HG03469 (cell line): Measurements from ENCODE around the gene AMER2.
"Not testable (repeated sequence)": the region's sequence is repeated elsewhere in the genome, so short reads cannot be mapped to it uniquely, and the experiment has no call there.

Experiments used
- ATAC-seq: cut with Tn5 transposase; IDR thresholded peaks from one replicate; pipeline ENCODE4 v1.9.1; 2021; ENCODE audit warnings: mild to moderate bottlenecking, moderate library complexity, moderate number of reproducible peaks; ENCODE audit not compliant: unreplicated experiment

The AMER2 gene

GRCh38 chr13:25186187-25186586 is 14.1 kb upstream of the AMER2 start:
- ATAC-seq, result no peak

- ATAC-seq, result peak; percentile 11
Observed at GRCh38 chr13:25181597-25181996, 9.5 kb upstream of the AMER2 start.

- peak; percentile 43 for ATAC-seq
Observed at GRCh38 chr13:25180775-25181537, 8.9 kb upstream of the AMER2 start.

DNA sequence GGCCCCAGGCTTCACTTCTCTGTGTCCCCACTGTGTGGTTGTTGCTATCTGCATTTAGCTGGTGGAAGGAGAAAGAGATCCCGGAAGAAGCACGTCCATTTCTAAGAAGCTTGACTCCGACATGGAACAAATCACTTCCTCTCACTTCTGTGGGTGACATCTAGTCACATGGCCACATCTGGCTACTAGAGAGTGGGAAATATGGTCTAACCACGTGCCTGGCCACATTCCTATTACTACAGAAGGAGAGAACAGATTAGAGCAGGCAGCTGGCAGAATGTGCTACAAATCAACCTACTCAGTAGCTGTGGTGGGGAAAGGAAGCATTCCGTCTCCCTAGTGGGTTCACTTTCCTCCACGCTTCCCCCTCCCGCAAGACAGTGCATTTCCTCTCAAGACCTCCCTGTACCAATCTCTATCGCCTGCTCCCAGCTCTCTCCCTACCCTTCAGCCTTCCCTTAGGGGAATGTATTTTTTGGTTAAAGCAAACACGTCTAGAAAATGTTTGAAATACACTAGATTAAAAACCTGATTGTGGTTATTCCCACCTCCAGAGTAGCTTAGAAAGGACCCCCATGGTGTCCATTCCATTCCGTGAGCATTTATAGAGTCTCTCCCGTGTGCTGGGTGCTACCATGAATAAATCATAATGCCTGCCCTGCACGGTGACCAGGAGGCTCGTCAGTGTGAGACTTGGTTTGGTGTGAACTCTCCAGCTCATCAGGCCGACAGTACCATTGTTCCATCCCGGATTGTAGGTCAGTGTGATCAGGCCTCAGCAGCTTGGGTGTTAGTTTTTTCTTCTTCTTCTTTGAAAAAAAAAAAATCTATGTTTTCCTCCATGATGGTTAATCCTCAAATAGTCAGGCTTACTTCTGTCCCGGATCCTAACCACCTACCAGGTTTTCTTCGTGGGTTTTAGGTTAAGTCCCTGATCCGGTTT is 8.0 kb upstream of the AMER2 start:
- no peak for ATAC-seq

DNA sequence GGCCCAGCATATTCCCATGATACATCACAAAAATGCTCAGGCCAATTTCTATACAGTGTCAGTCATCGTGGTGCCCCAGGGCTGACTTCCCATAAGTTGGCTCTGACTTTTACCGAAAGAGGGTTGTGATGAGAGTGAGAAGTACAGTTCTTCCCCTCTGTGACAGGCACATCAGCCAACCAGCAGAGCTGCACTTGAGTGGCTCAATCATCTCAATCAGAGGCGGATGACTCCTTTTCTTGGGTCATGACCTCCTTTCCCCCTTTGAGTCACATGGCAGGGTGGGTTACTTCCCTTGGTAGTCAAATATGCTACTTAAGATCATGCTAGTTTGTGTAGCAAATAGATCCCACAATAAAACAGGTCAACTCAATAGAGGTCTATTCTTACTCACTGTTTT is 6.9 kb upstream of the AMER2 start:
- ATAC-seq, result no peak

DNA sequence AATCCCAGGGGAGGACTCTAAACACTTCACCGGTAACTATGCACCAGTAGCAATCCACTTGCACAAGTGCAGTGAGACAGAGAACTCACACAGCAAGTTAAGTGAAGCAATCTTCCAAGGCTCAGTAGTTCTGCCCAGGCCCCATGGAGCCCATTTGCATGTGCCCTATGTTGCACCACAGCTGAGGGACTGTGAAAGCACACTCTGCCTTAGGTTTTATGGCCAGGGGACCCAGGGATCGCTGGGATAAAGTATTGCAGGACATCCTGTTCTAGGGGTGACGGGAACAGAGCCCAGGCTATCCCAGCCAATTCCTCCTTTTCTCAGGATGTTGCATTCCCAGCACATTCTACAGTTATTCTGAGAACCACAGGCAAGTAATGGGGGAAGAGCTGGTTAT is 6.0 kb upstream of the AMER2 start:
- no peak for ATAC-seq

GRCh38 chr13:25177636-25178035 is 5.5 kb upstream of the AMER2 start:
- ATAC-seq, result no peak

- no peak for ATAC-seq
Observed at GRCh38 chr13:25177012-25177411, 4.9 kb upstream of the AMER2 start.

DNA sequence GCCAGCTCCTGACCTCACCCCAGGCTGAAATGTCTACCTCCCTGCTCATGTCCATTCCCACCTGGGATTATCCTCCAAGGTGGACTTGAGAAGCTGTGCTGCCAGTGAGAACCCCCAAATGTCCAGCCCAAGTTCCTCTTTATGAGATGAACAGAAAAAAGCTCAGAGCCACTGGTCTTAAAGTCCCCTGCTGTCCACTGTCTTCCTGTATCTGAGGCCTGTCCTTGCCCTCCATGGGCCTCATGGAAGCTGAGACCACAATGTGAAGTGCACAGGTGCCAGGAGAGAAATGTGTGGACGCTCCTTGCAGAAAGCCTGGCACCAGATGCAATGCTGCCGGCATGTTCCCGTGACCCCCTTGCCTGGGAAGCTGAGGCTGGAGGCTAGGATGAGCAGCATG is 3.3 kb upstream of the AMER2 start:
- no peak for ATAC-seq

DNA sequence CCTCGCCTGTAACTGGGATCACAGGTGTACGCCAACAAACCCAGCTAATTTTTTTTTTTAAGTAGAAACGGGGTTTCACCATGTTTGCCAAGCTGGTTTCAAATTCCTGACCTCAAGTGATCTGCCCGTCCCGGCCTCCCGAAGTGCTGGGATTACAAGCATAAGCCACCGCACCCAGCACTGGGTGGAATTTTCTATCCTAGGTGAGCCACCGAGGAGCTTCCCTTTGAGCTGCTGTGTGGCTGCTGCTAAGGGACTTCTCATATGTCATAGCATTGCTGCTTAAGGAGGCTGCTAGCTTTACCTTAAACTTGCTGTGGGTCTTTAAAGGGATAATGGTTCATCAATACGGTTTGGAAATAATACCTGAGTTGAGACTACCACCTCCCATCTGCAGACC is 2.9 kb upstream of the AMER2 start:
- ATAC-seq, result no peak

- no peak for ATAC-seq
Observed at GRCh38 chr13:25174304-25174703, 2.2 kb upstream of the AMER2 start.

DNA sequence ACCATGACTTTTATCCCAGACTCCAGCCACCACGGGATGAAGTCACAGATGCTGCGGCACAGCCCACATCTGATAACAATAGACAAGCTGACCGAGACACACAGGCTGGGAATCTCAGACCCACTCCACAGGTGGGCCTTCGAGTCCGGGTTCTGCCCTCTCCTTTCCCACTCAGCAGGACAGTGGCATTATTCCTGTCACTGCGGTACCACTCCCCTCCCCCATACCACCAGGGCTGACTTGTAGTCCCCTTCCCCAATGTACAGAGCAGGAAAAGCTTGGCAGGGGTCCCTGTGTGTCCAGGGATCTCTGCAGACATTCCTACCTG is 179 bp upstream of the AMER2 start:
- ATAC-seq, result no peak

GRCh38 chr13:25171170-25171516 is 945 bp downstream of the AMER2 start:
- no peak for ATAC-seq

DNA sequence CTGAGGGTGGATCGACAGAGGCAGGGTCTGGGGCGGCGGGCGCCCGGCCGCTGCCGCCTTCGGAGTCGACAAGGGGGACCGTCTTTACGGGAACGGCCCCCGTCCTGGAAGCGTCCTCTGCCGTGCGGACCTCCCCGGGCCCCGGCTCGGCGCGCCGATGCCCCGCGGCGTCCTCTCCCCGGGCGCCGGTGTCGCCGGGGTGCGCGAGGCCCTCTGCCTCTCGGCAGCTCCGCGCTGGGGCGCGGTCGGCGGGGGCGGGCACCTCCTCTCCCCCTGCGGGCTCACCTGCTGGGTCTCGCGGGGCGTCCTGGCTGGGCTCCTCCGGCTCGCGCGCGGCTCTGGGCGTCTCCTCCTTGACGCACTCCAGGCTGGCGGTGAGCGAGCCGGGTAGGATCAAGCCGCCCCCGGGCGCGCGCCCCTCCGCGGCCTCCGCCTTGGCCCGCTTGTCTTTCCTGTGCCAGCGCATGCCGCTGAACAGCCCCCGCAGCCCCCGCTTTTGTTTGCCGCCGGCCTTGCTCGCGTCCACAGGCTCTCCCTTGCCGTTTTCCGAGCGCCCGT is 1.5 kb downstream of the AMER2 start:
- ATAC-seq, result no peak

- no peak for ATAC-seq
Observed at GRCh38 chr13:25169951-25170553, 2.0 kb downstream of the AMER2 start.

GRCh38 chr13:25169356-25169755 is 2.7 kb downstream of the AMER2 start:
- ATAC-seq, result no peak

GRCh38 chr13:25168790-25169189 is 3.3 kb downstream of the AMER2 start:
- no peak for ATAC-seq

DNA sequence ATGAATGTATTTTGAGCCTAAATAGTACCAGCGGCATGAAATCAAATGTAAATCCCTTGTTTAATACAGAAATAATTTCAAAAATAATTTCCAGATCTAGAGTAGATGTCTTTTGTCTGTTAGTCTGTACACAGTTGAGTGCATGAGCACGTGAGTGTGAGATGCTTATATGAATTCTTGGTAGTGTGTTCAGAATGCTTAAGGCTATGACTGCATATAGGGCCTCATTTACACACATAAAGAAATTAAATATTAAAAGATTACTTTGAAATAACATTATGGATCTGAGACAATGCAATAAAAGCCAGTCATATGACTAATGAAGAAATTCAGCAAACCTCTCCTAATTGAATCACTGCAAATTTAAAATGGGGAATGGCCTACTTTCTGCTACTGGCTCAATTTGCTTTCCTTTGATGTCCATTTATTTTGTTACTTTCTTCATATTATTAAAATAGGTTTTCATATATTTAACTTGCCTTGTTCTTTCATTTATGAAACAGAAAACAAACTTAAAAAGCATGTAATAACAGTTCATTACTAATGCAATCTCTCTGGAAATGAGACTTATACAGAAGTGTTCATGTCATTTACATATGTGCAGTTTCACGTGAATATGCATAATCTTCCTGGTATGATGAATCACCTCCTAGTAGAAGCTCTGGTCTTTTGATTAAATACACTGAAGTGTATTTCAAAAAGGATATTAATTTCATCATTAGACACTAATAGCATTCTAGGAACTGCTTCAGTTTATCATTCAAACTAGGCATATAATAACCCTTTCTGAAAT is 4.5 kb downstream of the AMER2 start:
- ATAC-seq, result no peak

GRCh38 chr13:25166306-25166705 is 5.8 kb downstream of the AMER2 start:
- ATAC-seq, result no peak

DNA sequence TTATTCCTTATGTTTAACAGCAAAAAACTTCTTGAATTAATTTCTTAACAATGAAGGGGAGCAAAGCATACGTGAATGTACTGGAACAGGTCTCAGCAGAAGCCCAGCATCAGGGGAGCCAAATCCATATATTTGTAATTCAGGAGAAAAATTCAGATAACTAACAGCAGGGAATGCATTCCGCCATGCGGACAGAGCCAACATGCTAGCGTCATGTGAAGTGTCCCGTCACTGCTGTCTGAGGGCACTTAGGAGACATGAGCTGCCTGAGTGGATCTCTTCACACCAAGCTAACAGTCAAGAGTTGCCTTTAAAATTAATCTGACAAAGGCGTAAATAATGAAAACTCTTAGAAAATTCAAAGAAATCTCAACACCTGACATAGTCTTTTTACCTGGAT is 6.4 kb downstream of the AMER2 start:
- no peak for ATAC-seq

GRCh38 chr13:25165163-25165562 is 6.9 kb downstream of the AMER2 start:
- ATAC-seq, result not testable (repeated sequence)
